DND-41 (cell line): ENCODE data around the gene KCNG2.

ENCODE experiments used
- ATAC-seq: fragments of 200-7000 bp; cut with Tn5 transposase; 3 replicates; pipeline ENCODE4 v1.9.1; 2021; ENCODE audit warnings: low read depth; ENCODE audit not compliant: insufficient read depth
- DNase-seq: peaks from one replicate; pipeline ENCODE4 v3.0.0-alpha.2; 2020
- H2AFZ ChIP-seq: 2 replicates; pipeline ENCODE4 v1.6.0; 2012; ENCODE audit warnings: low read depth, low read length
- H3K27ac ChIP-seq: 2 replicates; pipeline ENCODE4 v1.5.1; 2012; ENCODE audit warnings: low read length, inconsistent platforms
- H3K27me3 ChIP-seq: fragments of 200-600 bp; sonication (generic); 2 replicates; pipeline ENCODE4 v1.6.0; 2012; ENCODE audit warnings: low read length, mild to moderate bottlenecking, inconsistent platforms; ENCODE audit not compliant: insufficient read depth, poor library complexity
- H3K36me3 ChIP-seq: 2 replicates; pipeline ENCODE4 v1.5.1; 2012; ENCODE audit warnings: low read length, inconsistent platforms; ENCODE audit not compliant: insufficient read depth
- H3K4me1 ChIP-seq: 2 replicates; pipeline ENCODE4 v1.5.1; 2012; ENCODE audit warnings: mild to moderate bottlenecking, low read length; ENCODE audit not compliant: insufficient read depth
- H3K4me2 ChIP-seq: 2 replicates; pipeline ENCODE4 v1.6.0; 2012; ENCODE audit warnings: mild to moderate bottlenecking, moderate library complexity, low read length, inconsistent platforms; ENCODE audit not compliant: insufficient read depth
- H3K4me3 ChIP-seq, 2 experiments: fragments of 200-600 bp in 1 of 2; shearing (Covaris generic) in 1 of 2; 2 replicates each; pipeline ENCODE4 v1.5.1; 2012 to 2016; ENCODE audit warnings: inconsistent platforms in 2 of 2, low read length in 2 of 2, mild to moderate bottlenecking in 2 of 2, low read depth in 1 of 2, moderate library complexity in 1 of 2
- H3K79me2 ChIP-seq: 2 replicates; pipeline ENCODE4 v1.6.0; 2012; ENCODE audit warnings: low read length, inconsistent platforms; ENCODE audit not compliant: insufficient read depth
- H3K9ac ChIP-seq: 2 replicates; pipeline ENCODE4 v1.6.0; 2012; ENCODE audit warnings: low read depth, mild to moderate bottlenecking, inconsistent platforms, low read length, moderate library complexity
- H3K9me3 ChIP-seq: 2 replicates; pipeline ENCODE4 v1.5.1; 2012; ENCODE audit warnings: low read length, moderate library complexity, mild to moderate bottlenecking, inconsistent platforms; ENCODE audit not compliant: insufficient read depth, severe bottlenecking
- H4K20me1 ChIP-seq: 2 replicates; pipeline ENCODE4 v1.6.0; 2012; ENCODE audit warnings: low read length; ENCODE audit not compliant: insufficient read depth
- EZH2 ChIP-seq: IDR thresholded peaks from 3 replicates; pipeline ENCODE4 v1.6.1; 2012; ENCODE audit warnings: borderline replicate concordance, low read depth, mild to moderate bottlenecking, moderate library complexity, low read length, inconsistent platforms; ENCODE audit not compliant: severe bottlenecking
- TF ChIP-seq, protein P1 (sequence below): IDR thresholded peaks from 2 replicates; pipeline ENCODE4 v1.5.1; 2012; ENCODE audit warnings: borderline replicate concordance, low read length, moderate library complexity, mild to moderate bottlenecking; ENCODE audit not compliant: poor library complexity, severe bottlenecking; ENCODE audit errors: extremely low read depth

KCNG2 gene

DNA sequence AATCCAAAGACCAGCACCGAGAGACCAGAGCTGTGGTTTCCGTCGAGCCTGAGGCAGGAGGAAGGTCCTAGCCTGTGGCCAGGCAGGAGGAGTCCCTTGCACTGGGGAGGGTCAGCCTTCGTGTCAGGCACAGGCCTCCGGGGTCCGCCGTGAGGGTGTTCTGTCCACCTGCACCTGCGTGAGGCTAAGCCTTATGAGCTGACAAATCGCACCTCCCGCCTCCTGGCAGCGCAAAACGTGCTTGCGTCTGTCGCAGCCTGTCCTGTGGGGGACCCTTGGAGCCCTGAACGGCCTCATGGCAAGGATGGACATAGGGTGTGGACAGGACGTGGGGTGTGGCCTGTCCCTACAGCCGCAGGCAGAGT, 73.3 kb downstream of the KCNG2 start:
- H3K27me3 ChIP-seq, result no peaks in the 10 kb centered on the region
- no peaks in the 10 kb centered on the region for H3K36me3 ChIP-seq
- ATAC-seq (no peak), DNase-seq (no peak)
- no peak overlapping the region for H2AFZ ChIP-seq
- no peaks in the 10 kb centered on the region for H3K79me2 ChIP-seq
- no peak overlapping the region for H3K27ac ChIP-seq
- no peak overlapping the region for H3K9ac ChIP-seq
- H3K4me3 ChIP-seq, result no peak overlapping the region
- no peaks in the 10 kb centered on the region for H4K20me1 ChIP-seq
- TF ChIP-seq, protein P1, sequence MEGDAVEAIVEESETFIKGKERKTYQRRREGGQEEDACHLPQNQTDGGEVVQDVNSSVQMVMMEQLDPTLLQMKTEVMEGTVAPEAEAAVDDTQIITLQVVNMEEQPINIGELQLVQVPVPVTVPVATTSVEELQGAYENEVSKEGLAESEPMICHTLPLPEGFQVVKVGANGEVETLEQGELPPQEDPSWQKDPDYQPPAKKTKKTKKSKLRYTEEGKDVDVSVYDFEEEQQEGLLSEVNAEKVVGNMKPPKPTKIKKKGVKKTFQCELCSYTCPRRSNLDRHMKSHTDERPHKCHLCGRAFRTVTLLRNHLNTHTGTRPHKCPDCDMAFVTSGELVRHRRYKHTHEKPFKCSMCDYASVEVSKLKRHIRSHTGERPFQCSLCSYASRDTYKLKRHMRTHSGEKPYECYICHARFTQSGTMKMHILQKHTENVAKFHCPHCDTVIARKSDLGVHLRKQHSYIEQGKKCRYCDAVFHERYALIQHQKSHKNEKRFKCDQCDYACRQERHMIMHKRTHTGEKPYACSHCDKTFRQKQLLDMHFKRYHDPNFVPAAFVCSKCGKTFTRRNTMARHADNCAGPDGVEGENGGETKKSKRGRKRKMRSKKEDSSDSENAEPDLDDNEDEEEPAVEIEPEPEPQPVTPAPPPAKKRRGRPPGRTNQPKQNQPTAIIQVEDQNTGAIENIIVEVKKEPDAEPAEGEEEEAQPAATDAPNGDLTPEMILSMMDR, result no peak
- no peak for TF ChIP-seq EZH2
- H3K4me2 ChIP-seq, result no peak overlapping the region
- H3K9me3 ChIP-seq, result no peaks in the 10 kb centered on the region
- no peaks in the 10 kb centered on the region for H3K4me1 ChIP-seq

DNA sequence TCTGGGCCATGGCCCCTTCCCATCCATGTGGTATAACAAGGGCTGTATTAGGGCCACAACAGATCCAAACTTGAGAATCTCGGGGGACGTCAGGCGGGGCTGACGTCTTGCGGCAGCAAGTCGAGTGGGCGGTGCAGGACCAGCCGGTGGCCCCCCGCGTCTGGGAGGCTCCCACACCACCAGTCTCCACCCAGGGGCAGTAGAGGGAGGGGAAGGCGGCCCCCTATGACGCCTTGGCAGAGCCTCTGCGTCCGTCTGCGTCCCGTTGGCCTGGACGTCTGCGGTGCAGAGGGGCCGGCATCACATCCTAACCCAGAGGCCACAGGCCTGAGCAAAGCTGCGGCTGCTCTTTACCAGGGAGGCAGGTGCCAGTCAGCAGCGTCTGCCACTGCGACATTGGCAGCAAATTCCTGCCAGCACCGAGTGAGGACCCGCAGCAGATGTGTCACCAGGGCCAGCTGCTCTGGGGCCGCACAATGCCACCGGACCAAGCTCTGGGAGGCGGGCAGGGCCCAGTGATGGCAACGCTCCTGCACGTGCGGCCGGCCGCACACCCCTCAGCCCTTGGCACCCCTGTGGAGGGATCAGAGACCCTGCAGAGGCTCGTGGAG, 73.8 kb downstream of the KCNG2 start:
- Histone ChIP-seq H2AFZ (no peak overlapping the region), H3K27me3 (no peaks in the 10 kb centered on the region), H4K20me1 (no peaks in the 10 kb centered on the region), H3K9me3 (no peaks in the 10 kb centered on the region), H3K27ac (no peak overlapping the region), H3K79me2 (no peaks in the 10 kb centered on the region), H3K4me3 (no peak overlapping the region), H3K36me3 (no peaks in the 10 kb centered on the region), H3K4me2 (no peak overlapping the region), H3K9ac (no peak overlapping the region), H3K4me1 (no peaks in the 10 kb centered on the region)
- no peak for ATAC-seq
- DNase-seq, result no peak
- TF ChIP-seq EZH2, result no peak
- TF ChIP-seq, protein P1, result no peak

DNA sequence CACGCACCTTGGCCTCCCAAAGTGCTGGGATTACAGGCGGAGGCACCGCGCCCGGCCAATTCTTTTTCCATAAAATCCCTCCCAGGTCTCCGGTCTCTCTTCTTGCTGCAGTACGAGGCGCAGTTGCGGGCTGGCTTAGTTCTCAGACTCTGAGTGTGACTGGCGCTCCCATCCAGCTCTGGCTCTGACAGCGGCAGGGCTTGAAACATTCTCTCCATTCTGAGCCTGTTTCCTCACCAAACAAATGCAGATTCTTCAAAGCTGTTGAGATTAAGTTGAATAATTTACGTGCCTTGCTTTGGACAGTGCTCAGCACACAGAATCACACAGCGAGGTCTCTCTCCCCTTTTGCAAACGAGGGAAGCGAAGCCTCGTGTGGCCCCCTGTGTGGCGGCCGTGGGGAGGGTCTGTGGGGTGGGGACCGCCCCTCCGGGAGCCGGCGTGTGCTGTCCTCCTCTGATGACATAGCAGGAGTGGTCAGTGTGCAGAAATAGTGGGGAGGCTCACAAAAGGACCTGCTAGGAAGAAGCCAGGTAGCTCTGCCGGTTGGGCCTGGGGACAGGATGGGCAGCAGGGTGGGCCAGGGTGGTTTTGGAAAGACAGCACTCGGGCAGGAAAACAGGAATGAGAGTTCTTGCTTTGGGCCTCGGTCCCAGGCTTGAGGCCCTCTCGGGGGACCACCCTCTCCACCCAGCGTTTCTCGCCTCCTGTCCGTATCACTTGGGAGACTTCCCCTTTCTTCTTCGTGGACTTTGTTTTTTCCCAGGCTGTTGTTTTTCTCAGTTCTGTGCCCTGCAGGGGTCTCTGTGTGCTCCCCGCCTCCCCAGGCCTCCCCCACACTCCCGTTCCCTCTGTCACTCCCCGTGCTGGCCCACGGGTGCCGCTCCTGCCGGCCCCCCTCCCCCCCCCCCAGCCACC, 75.0 kb downstream of the KCNG2 start:
- Histone ChIP-seq H2AFZ (no peak overlapping the region), H3K4me1 (no peaks in the 10 kb centered on the region), H3K4me2 (no peak overlapping the region), H3K9me3 (no peaks in the 10 kb centered on the region), H3K27ac (no peak overlapping the region), H3K27me3 (no peaks in the 10 kb centered on the region), H3K79me2 (no peaks in the 10 kb centered on the region), H4K20me1 (no peaks in the 10 kb centered on the region), H3K9ac (no peak overlapping the region), H3K36me3 (no peaks in the 10 kb centered on the region), H3K4me3 (no peak overlapping the region)
- DNase-seq (no peak), ATAC-seq (no peak)
- TF ChIP-seq, protein P1, result no peak
- TF ChIP-seq EZH2, result no peak
